ENCODE data around the gene RYR3.

RYR3 gene

GRCh38 chr15:33754242-33754641, 443.5 kb downstream of the RYR3 start:
- no peaks in the 10 kb centered on the region for H3K36me3 ChIP-seq (ENCODE audit: control insufficient read depth, insufficient read depth, low read length)
- no peak for DNase-seq (ENCODE audit: extremely low read depth, insufficient read length)
- no peak overlapping the region for H3K4me3 ChIP-seq (replicated peaks; ENCODE audit: low read depth, low read length)
- no peaks in the 10 kb centered on the region; the same call in 1 of the 2 replicates for H3K27me3 ChIP-seq (replicated peaks; ENCODE audit: control insufficient read depth, insufficient read depth, low read length)
- TF ChIP-seq CTCF (IDR thresholded peaks at IDR 0.05; ENCODE audit: insufficient read depth, low read length, poor library complexity, severe bottlenecking) = no peak

GRCh38 chr15:33756961-33757360, 446.2 kb downstream of the RYR3 start:
- no peaks in the 10 kb centered on the region for H3K36me3 ChIP-seq (ENCODE audit: control insufficient read depth, insufficient read depth, low read length)
- no peaks in the 10 kb centered on the region; the same call in 1 of the 2 replicates for H3K27me3 ChIP-seq (replicated peaks; ENCODE audit: control insufficient read depth, insufficient read depth, low read length)
- H3K4me3 ChIP-seq (replicated peaks; ENCODE audit: low read depth, low read length) = no peak overlapping the region
- no peak for DNase-seq (ENCODE audit: extremely low read depth, insufficient read length)
- no peak for TF ChIP-seq CTCF (IDR thresholded peaks at IDR 0.05; ENCODE audit: insufficient read depth, low read length, poor library complexity, severe bottlenecking)

- TF ChIP-seq CTCF (IDR thresholded peaks at IDR 0.05; ENCODE audit: insufficient read depth, low read length, poor library complexity, severe bottlenecking) = no peak
- no peaks in the 10 kb centered on the region; the same call in 1 of the 2 replicates for H3K27me3 ChIP-seq (replicated peaks; ENCODE audit: control insufficient read depth, insufficient read depth, low read length)
- H3K4me3 ChIP-seq (replicated peaks; ENCODE audit: low read depth, low read length) = no peak overlapping the region
- no peaks in the 10 kb centered on the region for H3K36me3 ChIP-seq (ENCODE audit: control insufficient read depth, insufficient read depth, low read length)
- no peak for DNase-seq (ENCODE audit: extremely low read depth, insufficient read length)
Measured at GRCh38 chr15:33757516-33758232, 446.9 kb downstream of the RYR3 start.

- Histone ChIP-seq H3K27me3 (replicated peaks; ENCODE audit: control insufficient read depth, insufficient read depth, low read length) (no peaks in the 10 kb centered on the region), H3K36me3 (ENCODE audit: control insufficient read depth, insufficient read depth, low read length) (no peaks in the 10 kb centered on the region), H3K4me3 (replicated peaks; ENCODE audit: low read depth, low read length) (no peak overlapping the region)
- DNase-seq (ENCODE audit: extremely low read depth, insufficient read length) = no peak
- no peak for TF ChIP-seq CTCF (IDR thresholded peaks at IDR 0.05; ENCODE audit: insufficient read depth, low read length, poor library complexity, severe bottlenecking)
Measured at GRCh38 chr15:33766389-33766788, 455.6 kb downstream of the RYR3 start.

- TF ChIP-seq CTCF (IDR thresholded peaks at IDR 0.05; ENCODE audit: insufficient read depth, low read length, poor library complexity, severe bottlenecking) = no peak
- H3K27me3 ChIP-seq (replicated peaks; ENCODE audit: control insufficient read depth, insufficient read depth, low read length) = no peaks in the 10 kb centered on the region
- H3K36me3 ChIP-seq (ENCODE audit: control insufficient read depth, insufficient read depth, low read length) = no peaks in the 10 kb centered on the region
Measured at GRCh38 chr15:33768670-33769190, 458.0 kb downstream of the RYR3 start.

More at GRCh38 chr15:33768670-33769190, 458.0 kb downstream of the RYR3 start:
- DNase-seq (ENCODE audit: extremely low read depth, insufficient read length) = no peak
- H3K4me3 ChIP-seq (replicated peaks; ENCODE audit: low read depth, low read length) = no peak overlapping the region
